ENCODE measurements around the gene EOLA1.

- no peak for TF ChIP-seq EP300 (IDR thresholded peaks at IDR 0.05)
- no peak for TF ChIP-seq POLR2AphosphoS5 (IDR thresholded peaks at IDR 0.05)
- no peak for TF ChIP-seq CTCF (IDR thresholded peaks at IDR 0.05)
These were observed 43.8 kb upstream of the EOLA1 start for GRCh38 chrX:149497054-149497453.
